GM06990 (cell line): Measurements from ENCODE around the gene FUS.

ENCODE experiments used
- DNase-seq: peaks from one replicate; pipeline ENCODE4 v3.0.0-alpha.2; 2011; ENCODE audit not compliant: insufficient read length; ENCODE audit errors: extremely low read depth
- H3K27me3 ChIP-seq: replicated peaks from 2 replicates; pipeline ENCODE4 v1.6.0; 2011; ENCODE audit warnings: low read length; ENCODE audit not compliant: control insufficient read depth, insufficient read depth
- H3K36me3 ChIP-seq: 2 replicates; pipeline ENCODE4 v1.5.1; 2011; ENCODE audit warnings: low read length; ENCODE audit not compliant: control insufficient read depth, insufficient read depth
- H3K4me3 ChIP-seq: replicated peaks from 2 replicates; pipeline ENCODE4 v1.5.1; 2011; ENCODE audit warnings: low read depth, mild to moderate bottlenecking, control low read depth, low read length
- TF ChIP-seq, protein P1 (sequence below): IDR thresholded peaks from 2 replicates; pipeline ENCODE4 v1.5.1; 2011; ENCODE audit warnings: low read length, control low read depth, mild to moderate bottlenecking, inconsistent platforms; ENCODE audit not compliant: insufficient read depth, poor library complexity, severe bottlenecking

Gene FUS

DNA sequence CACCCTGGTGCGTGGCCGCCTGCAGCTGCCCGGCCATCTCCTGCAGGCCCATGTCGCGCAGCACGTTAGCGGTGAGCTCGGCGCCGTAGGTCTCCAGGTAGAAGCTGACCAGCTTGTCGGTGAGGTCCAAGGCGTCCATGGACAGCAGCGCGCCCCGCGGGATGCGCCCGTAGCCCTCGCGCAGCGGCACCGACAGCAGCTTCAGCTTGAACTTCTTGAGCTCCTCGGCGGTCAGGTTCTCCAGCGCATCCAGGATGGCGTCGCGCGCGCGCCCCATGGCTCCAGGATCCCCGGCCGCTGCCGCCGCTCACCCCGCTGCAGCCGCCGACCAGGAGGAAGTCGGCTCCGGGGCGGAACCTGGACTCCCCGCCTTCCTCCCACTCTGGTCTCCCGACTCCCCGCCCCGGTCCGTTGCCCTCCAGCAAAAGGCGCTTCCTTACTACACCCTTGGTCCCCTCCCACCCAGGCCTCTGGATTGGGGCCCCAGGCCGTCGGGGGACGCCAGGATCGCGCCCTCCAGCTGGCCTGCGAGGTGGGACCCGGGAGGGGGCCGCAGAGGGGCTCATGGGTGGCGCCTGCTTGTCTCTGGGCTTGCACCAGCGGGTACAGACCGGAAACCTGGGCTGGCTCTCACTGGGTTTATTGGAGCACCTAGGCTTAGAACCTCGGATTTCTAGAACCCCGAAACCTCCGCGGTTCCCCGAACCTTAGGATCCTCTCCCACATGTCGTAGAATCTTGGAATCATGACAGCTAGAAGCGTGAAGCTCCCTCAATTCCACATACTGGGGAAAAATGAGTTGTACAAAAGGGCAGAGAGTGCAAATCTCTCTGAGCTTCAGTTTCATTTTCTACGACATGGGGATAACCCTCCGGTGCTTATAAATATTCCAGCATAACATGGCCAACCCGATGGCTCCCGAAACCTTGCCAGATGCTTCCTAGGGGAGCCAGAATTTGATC, 22.8 kb downstream of the FUS start, which contains the start of gene PYCARD:
PYCARD (minus strand) TSS at position 347 of the 962 bp plus-strand sequence; CDS start at position 277, 70 bp downstream.
- peak; percentile 81 for DNase-seq
- TF ChIP-seq, protein P1, sequence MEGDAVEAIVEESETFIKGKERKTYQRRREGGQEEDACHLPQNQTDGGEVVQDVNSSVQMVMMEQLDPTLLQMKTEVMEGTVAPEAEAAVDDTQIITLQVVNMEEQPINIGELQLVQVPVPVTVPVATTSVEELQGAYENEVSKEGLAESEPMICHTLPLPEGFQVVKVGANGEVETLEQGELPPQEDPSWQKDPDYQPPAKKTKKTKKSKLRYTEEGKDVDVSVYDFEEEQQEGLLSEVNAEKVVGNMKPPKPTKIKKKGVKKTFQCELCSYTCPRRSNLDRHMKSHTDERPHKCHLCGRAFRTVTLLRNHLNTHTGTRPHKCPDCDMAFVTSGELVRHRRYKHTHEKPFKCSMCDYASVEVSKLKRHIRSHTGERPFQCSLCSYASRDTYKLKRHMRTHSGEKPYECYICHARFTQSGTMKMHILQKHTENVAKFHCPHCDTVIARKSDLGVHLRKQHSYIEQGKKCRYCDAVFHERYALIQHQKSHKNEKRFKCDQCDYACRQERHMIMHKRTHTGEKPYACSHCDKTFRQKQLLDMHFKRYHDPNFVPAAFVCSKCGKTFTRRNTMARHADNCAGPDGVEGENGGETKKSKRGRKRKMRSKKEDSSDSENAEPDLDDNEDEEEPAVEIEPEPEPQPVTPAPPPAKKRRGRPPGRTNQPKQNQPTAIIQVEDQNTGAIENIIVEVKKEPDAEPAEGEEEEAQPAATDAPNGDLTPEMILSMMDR: no peak
- H3K27me3 ChIP-seq: no peaks in the 10 kb centered on the region
- peaks cover 4% of the 10 kb centered on the region for H3K36me3 ChIP-seq
- H3K4me3 ChIP-seq: peak within 1 kb of the TSS; percentile 85

DNA sequence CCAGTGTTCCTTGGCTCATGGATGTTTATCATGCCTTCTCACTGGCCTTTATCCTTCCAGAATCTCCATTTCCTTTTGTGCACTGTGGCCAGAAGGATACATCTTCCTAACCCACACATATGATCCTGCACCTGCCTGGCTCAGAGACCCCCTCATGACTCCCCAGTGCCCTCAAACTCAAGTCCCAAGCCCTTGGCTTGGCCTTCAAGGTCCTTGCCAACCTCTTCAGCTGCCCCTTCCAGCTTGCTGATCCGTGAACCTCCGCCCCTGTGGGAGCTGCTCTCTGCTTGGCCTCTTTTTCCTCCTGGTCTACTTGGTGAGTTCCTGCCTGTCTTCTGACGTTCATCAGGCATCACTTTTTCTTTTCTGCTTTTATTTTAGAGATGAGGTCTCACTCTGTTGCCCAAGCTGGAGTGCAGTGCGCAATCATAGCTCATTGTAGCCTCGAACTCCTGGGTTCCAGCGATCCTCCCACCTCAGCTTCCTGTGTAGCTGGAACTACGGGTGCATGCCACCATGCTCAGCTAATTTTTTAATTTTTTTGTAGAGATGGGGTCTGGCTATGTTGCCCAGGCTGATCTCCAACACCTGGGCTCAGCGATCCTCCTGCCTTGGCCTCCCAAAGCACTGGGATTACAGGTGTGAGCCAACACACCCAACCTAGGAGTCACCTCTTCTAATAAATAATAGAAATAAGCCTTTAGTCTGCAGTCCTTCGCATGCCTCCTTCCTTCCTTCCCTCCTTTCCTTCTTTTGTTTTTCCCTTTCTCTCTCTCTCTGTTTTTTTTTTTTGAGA, 25.1 kb downstream of the FUS start:
- Histone ChIP-seq H3K4me3 (no peak overlapping the region), H3K36me3 (0 out of 2 replicates have a peak, but pooled peaks cover 1% of the 10 kb centered on the region), H3K27me3 (no peaks in the 10 kb centered on the region)
- DNase-seq: no peak
- TF ChIP-seq, protein P1: no peak

DNA sequence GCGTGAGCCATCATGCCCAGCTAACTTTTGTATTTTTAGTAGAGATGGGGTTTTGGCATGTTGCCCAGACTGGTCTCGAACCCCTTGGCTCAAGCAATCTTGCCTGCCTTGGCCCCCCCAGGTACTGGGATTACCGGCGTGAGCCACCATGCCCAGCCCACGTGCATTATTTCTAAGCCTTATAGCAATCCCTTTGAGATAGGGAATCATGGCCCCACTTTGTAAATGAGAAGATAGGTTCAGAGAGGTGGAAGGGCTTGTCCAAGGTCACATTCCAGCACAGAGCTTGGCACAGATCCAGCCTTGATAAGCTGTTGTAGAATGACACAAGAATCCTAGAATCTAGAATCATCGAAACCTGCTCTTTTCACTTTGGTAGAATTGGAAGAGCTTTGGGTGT, 26.8 kb downstream of the FUS start:
- no peak for DNase-seq
- TF ChIP-seq, protein P1: no peak
- Histone ChIP-seq H3K36me3 (no peaks in the 10 kb centered on the region), H3K27me3 (no peaks in the 10 kb centered on the region), H3K4me3 (no peak overlapping the region)

DNA sequence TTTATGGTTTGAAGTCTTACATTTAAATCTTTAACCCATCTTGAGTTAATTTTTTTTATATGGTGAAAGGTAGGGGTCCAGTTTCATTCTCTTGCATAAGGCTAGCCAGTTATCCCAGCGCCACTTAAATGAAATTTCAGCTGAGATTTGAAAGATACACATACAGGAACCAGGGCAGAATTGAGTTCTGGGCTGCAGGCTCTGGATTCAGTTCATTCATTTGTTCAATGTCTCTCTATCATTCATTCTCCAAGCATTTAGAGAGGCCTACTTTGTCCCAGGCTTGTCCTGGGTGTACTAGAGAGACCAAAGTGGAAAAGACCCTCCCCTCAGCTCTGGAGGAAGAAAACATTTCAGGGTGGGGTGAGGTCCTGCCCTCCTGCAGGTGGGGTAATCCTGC, 33.4 kb downstream of the FUS start:
- TF ChIP-seq, protein P1: no peak
- Histone ChIP-seq H3K4me3 (no peak overlapping the region), H3K27me3 (peaks cover 3% of the 10 kb centered on the region), H3K36me3 (no peaks in the 10 kb centered on the region)
- no peak for DNase-seq

DNA sequence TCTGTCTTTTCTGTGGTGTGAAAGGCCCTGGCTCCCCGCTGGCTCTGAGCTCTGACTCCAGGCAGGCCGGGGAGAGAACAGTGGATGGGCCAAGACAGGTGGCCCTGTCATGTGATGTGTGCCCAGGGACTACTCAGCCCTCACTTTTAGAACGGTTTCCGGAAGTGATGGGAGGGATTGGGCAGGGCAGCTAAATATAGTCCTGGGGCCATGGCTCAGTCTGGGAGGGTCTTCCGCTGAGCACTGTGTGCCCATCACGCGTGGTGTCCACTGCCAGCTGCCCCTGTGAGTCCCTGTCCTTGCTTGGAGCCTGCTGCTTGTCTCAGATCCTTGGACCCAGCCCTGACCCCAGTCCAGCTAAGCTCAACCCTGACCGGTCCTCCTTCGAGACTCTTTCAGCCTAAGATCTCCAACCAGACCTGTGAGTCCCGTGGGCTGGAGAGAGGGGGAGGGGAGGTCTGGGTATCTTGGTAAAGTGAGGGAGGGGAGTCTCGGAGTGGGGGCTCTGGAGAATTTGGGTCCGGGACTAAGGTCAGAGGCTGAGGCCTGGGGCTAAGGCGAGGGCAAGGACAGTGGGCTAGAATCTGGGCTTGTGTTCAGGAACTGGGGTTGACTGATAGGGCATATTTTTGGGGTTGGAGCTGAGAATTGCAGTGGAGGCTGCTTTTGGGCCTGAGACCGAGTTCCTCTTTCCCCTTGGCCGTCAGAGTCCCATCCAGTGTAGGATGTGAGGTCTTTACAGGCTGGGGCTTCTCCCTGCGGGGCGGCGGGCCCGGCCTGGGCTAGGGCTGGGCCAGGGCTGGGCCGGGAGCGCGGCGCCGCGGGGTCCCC, 34.2 kb downstream of the FUS start, which contains the start of gene TRIM72:
TRIM72 (plus strand) TSS at position 243 of the 831 bp plus-strand sequence. CDS start 620 bp downstream, outside the sequence.
- H3K27me3 ChIP-seq: peaks cover 3% of the 10 kb centered on the region
- TF ChIP-seq, protein P1: no peak
- H3K36me3 ChIP-seq: no peaks in the 10 kb centered on the region
- DNase-seq: no peak
- no peak within 1 kb of the TSS for H3K4me3 ChIP-seq
